Thyroid gland (tissue), 4 donors: ENCODE results near the gene CD1D.

ENCODE experiments used
- CTCF ChIP-seq, 6 experiments: fragments of 200-600 bp in 3 of 6; fragments of 450-650 bp in 3 of 6; sonication (generic) in 3 of 6; IDR thresholded peaks; one replicate each; pipeline ENCODE4 v1.5.1; 2016 to 2019; ENCODE audit warnings: antibody characterized with exemption in 6 of 6, mild to moderate bottlenecking in 2 of 6, inconsistent platforms in 1 of 6, moderate library complexity in 1 of 6
- POLR2A ChIP-seq, 2 donors: fragments of 450-650 bp; IDR thresholded peaks; one replicate each; pipeline ENCODE4 v1.6.1; 2017; ENCODE audit warnings: antibody characterized with exemption in 2 of 2, mild to moderate bottlenecking in 2 of 2, moderate library complexity in 1 of 2

GRCh38 chr1:158147401-158147800 is 33.3 kb upstream of the CD1D start:
- TF ChIP-seq CTCF (IDR thresholded peaks at IDR 0.05) (no peak), POLR2A (IDR thresholded peaks at IDR 0.05) (no peak)
